ENCODE results near the gene PJA2.

DNA sequence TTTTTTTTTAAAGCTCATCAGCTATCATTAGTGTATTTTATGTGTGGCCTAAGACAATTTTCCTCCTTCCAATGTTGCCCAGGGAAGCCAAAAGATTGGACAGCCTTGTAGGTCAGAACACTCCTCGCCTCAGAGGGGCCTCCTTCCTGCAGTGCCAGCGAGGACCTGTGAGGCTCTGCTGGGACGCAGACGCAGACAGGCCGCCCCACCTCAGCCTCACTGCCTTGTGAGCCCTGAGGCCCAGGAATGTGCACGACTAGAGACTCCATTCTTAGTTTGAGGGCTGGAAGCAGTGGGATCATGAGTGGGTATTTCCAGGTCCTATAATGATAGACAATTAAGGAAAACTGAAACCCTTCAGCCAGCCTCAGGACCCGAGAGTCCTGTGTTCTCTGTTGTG, 85.4 kb downstream of the PJA2 start:
- TF ChIP-seq, protein P1, sequence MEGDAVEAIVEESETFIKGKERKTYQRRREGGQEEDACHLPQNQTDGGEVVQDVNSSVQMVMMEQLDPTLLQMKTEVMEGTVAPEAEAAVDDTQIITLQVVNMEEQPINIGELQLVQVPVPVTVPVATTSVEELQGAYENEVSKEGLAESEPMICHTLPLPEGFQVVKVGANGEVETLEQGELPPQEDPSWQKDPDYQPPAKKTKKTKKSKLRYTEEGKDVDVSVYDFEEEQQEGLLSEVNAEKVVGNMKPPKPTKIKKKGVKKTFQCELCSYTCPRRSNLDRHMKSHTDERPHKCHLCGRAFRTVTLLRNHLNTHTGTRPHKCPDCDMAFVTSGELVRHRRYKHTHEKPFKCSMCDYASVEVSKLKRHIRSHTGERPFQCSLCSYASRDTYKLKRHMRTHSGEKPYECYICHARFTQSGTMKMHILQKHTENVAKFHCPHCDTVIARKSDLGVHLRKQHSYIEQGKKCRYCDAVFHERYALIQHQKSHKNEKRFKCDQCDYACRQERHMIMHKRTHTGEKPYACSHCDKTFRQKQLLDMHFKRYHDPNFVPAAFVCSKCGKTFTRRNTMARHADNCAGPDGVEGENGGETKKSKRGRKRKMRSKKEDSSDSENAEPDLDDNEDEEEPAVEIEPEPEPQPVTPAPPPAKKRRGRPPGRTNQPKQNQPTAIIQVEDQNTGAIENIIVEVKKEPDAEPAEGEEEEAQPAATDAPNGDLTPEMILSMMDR (IDR thresholded peaks at IDR 0.05; ENCODE audit: borderline replicate concordance, extremely low read depth, low read length, poor library complexity, severe bottlenecking) = no peak
- TF ChIP-seq EZH2 (IDR thresholded peaks at IDR 0.05; ENCODE audit: borderline replicate concordance, low read depth, low read length, severe bottlenecking) = no peak
